ENCODE results near the gene DEPDC7.

The DEPDC7 gene

GRCh38 chr11:32990481-32990880, 25.2 kb upstream of the DEPDC7 start (continued):
- TF ChIP-seq, protein P1, sequence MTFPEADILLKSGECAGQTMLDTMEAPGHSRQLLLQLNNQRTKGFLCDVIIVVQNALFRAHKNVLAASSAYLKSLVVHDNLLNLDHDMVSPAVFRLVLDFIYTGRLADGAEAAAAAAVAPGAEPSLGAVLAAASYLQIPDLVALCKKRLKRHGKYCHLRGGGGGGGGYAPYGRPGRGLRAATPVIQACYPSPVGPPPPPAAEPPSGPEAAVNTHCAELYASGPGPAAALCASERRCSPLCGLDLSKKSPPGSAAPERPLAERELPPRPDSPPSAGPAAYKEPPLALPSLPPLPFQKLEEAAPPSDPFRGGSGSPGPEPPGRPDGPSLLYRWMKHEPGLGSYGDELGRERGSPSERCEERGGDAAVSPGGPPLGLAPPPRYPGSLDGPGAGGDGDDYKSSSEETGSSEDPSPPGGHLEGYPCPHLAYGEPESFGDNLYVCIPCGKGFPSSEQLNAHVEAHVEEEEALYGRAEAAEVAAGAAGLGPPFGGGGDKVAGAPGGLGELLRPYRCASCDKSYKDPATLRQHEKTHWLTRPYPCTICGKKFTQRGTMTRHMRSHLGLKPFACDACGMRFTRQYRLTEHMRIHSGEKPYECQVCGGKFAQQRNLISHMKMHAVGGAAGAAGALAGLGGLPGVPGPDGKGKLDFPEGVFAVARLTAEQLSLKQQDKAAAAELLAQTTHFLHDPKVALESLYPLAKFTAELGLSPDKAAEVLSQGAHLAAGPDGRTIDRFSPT (tag by site-specific recombination; IDR thresholded peaks at IDR 0.05): no peak
- TF ChIP-seq ZNF747 (tag by site-specific recombination; IDR thresholded peaks at IDR 0.05): no peak
- TF ChIP-seq SP3 (tag by site-specific recombination; IDR thresholded peaks at IDR 0.05): no peak
- TF ChIP-seq ZNF510 (tag by site-specific recombination; IDR thresholded peaks at IDR 0.05; ENCODE audit: insufficient replicate concordance): peak; percentile 63
- TF ChIP-seq ZNF654 (tag by site-specific recombination; IDR thresholded peaks at IDR 0.05; ENCODE audit: low read depth): peak; percentile 43
- no peak for TF ChIP-seq ZNF776 (tag by site-specific recombination; IDR thresholded peaks at IDR 0.05; ENCODE audit: borderline replicate concordance)
- TF ChIP-seq, protein P2, sequence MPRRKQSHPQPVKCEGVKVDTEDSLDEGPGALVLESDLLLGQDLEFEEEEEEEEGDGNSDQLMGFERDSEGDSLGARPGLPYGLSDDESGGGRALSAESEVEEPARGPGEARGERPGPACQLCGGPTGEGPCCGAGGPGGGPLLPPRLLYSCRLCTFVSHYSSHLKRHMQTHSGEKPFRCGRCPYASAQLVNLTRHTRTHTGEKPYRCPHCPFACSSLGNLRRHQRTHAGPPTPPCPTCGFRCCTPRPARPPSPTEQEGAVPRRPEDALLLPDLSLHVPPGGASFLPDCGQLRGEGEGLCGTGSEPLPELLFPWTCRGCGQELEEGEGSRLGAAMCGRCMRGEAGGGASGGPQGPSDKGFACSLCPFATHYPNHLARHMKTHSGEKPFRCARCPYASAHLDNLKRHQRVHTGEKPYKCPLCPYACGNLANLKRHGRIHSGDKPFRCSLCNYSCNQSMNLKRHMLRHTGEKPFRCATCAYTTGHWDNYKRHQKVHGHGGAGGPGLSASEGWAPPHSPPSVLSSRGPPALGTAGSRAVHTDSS (tag by site-specific recombination; IDR thresholded peaks at IDR 0.05): no peak
- TF ChIP-seq ZNF843 (tag by site-specific recombination; IDR thresholded peaks at IDR 0.05): no peak
- TF ChIP-seq, protein P3, sequence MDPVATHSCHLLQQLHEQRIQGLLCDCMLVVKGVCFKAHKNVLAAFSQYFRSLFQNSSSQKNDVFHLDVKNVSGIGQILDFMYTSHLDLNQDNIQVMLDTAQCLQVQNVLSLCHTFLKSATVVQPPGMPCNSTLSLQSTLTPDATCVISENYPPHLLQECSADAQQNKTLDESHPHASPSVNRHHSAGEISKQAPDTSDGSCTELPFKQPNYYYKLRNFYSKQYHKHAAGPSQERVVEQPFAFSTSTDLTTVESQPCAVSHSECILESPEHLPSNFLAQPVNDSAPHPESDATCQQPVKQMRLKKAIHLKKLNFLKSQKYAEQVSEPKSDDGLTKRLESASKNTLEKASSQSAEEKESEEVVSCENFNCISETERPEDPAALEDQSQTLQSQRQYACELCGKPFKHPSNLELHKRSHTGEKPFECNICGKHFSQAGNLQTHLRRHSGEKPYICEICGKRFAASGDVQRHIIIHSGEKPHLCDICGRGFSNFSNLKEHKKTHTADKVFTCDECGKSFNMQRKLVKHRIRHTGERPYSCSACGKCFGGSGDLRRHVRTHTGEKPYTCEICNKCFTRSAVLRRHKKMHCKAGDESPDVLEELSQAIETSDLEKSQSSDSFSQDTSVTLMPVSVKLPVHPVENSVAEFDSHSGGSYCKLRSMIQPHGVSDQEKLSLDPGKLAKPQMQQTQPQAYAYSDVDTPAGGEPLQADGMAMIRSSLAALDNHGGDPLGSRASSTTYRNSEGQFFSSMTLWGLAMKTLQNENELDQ (tag by site-specific recombination; IDR thresholded peaks at IDR 0.05; ENCODE audit: low read depth): no peak
- TF ChIP-seq SCRT1 (tag by site-specific recombination; IDR thresholded peaks at IDR 0.05; ENCODE audit: borderline replicate concordance): no peak
- TF ChIP-seq, protein P4, sequence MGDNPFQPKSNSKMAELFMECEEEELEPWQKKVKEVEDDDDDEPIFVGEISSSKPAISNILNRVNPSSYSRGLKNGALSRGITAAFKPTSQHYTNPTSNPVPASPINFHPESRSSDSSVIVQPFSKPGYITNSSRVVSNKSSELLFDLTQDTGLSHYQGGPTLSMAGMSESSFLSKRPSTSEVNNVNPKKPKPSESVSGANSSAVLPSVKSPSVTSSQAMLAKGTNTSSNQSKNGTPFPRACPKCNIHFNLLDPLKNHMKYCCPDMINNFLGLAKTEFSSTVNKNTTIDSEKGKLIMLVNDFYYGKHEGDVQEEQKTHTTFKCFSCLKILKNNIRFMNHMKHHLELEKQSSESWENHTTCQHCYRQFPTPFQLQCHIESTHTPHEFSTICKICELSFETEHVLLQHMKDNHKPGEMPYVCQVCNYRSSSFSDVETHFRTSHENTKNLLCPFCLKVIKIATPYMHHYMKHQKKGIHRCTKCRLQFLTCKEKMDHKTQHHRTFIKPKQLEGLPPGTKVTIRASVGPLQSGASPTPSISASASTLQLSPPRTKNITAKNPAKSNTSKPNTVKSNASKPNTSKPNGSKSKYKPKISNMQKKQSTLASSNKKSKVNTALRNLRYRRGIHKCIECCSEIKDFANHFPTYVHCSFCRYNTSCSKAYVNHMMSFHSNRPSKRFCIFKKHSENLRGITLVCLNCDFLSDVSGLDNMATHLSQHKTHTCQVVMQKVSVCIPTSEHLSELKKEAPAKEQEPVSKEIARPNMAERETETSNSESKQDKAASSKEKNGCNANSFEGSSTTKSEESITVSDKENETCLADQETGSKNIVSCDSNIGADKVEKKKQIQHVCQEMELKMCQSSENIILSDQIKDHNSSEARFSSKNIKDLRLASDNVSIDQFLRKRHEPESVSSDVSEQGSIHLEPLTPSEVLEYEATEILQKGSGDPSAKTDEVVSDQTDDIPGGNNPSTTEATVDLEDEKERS (tag by site-specific recombination; IDR thresholded peaks at IDR 0.05): no peak
- no peak for TF ChIP-seq ZNF366 (tag by site-specific recombination; conservative IDR thresholded peaks at IDR 0.05)
- TF ChIP-seq ZNF133 (tag by site-specific recombination; IDR thresholded peaks at IDR 0.05): no peak
- no peak for TF ChIP-seq ZNF302 (tag by site-specific recombination; IDR thresholded peaks at IDR 0.05; ENCODE audit: low read depth)
- no peak for TF ChIP-seq OSR2 (tag by site-specific recombination; IDR thresholded peaks at IDR 0.05)
- TF ChIP-seq HOXC10 (CRISPR knock-in tag; IDR thresholded peaks at IDR 0.05): no peak
- no peak for TF ChIP-seq SP2 (tag by site-specific recombination; IDR thresholded peaks at IDR 0.05)
- TF ChIP-seq ZBTB8A (tag by site-specific recombination; IDR thresholded peaks at IDR 0.05): peak; percentile 67
- no peak for TF ChIP-seq ZNF23 (tag by site-specific recombination; IDR thresholded peaks at IDR 0.05; ENCODE audit: borderline replicate concordance)
- no peak for TF ChIP-seq ZNF26 (tag by site-specific recombination; IDR thresholded peaks at IDR 0.05)
- TF ChIP-seq ZNF670 (tag by site-specific recombination; IDR thresholded peaks at IDR 0.05; ENCODE audit: low read depth): no peak
- TF ChIP-seq, protein P5, sequence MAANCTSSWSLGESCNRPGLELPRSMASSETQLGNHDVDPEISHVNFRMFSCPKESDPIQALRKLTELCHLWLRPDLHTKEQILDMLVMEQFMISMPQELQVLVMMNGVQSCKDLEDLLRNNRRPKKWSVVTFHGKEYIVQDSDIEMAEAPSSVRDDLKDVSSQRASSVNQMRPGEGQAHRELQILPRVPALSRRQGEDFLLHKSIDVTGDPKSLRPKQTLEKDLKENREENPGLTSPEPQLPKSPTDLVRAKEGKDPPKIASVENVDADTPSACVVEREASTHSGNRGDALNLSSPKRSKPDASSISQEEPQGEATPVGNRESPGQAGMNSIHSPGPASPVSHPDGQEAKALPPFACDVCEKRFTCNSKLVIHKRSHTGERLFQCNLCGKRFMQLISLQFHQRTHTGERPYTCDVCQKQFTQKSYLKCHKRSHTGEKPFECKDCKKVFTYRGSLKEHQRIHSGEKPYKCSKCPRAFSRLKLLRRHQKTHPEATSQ (tag by site-specific recombination; IDR thresholded peaks at IDR 0.05): no peak
- no peak for TF ChIP-seq ZNF248 (tag by site-specific recombination; IDR thresholded peaks at IDR 0.05)
- no peak for TF ChIP-seq WT1 (tag by site-specific recombination; IDR thresholded peaks at IDR 0.05)
- no peak for TF ChIP-seq ZNF704 (tag by site-specific recombination; IDR thresholded peaks at IDR 0.05)
- no peak for TF ChIP-seq ZNF621 (tag by site-specific recombination; IDR thresholded peaks at IDR 0.05)
- TF ChIP-seq ZNF529 (tag by site-specific recombination; IDR thresholded peaks at IDR 0.05; ENCODE audit: insufficient replicate concordance): no peak
